ENCODE data around the gene AKAP8.
A peak's percentile ranks its signal among the peaks of the same experiment; 100 is the strongest.

Gene AKAP8

GRCh38 chr19:15340086-15340485 lies 39.5 kb downstream of the AKAP8 start:
- TF ChIP-seq RAD21 (IDR thresholded peaks at IDR 0.05; ENCODE audit: low read depth) (no peak), FOXM1 (IDR thresholded peaks at IDR 0.05; ENCODE audit: borderline replicate concordance, low read depth) (no peak), ZBTB7A (IDR thresholded peaks at IDR 0.05; ENCODE audit: low read depth) (no peak), CEBPB (IDR thresholded peaks at IDR 0.05) (no peak), TAF1 (IDR thresholded peaks at IDR 0.05; ENCODE audit: low read depth) (no peak), EP300 (IDR thresholded peaks at IDR 0.05; ENCODE audit: borderline replicate concordance) (no peak), TEAD4 (IDR thresholded peaks at IDR 0.05) (no peak), YY1 (IDR thresholded peaks at IDR 0.05; ENCODE audit: low read depth) (no peak), REST (IDR thresholded peaks at IDR 0.05; ENCODE audit: low read depth) (no peak), USF1 (IDR thresholded peaks at IDR 0.05) (no peak)
- TF ChIP-seq, protein P1, sequence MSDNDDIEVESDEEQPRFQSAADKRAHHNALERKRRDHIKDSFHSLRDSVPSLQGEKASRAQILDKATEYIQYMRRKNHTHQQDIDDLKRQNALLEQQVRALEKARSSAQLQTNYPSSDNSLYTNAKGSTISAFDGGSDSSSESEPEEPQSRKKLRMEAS (IDR thresholded peaks at IDR 0.05): no peak

DNA sequence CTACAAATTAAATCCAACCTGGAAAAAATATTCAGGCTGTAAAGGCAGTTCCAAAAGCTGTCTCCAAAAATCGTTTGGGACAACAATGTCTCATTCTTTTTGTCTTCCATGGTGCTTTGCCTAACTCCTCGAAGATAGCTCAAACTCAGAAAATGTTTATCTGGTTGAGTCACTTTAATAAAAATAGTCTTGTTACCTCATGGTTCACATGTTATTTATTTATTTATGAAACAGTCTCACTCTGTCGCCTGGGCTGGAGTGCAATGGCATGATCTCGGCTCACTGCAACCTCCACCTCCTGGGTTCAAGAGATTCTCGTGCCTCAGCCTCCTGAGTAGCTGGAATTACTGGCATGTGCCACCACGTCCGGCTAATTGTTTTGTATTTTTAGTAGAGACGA lies 42.4 kb downstream of the AKAP8 start:
- no peak for TF ChIP-seq NFIC (IDR thresholded peaks at IDR 0.05)
- TF ChIP-seq FOXM1 (IDR thresholded peaks at IDR 0.05; ENCODE audit: borderline replicate concordance, low read depth): no peak
- TF ChIP-seq TEAD4 (IDR thresholded peaks at IDR 0.05): no peak
- no peak for TF ChIP-seq RAD21 (IDR thresholded peaks at IDR 0.05; ENCODE audit: low read depth)
- TF ChIP-seq CREB1 (IDR thresholded peaks at IDR 0.05; ENCODE audit: low read depth): no peak
- TF ChIP-seq, protein P1 (IDR thresholded peaks at IDR 0.05): no peak
- no peak for TF ChIP-seq REST (IDR thresholded peaks at IDR 0.05; ENCODE audit: low read depth)
- no peak for TF ChIP-seq EP300 (IDR thresholded peaks at IDR 0.05; ENCODE audit: borderline replicate concordance)
- no peak for TF ChIP-seq ZBTB7A (IDR thresholded peaks at IDR 0.05; ENCODE audit: low read depth)
- no peak for TF ChIP-seq TAF1 (IDR thresholded peaks at IDR 0.05; ENCODE audit: low read depth)
- TF ChIP-seq USF1 (IDR thresholded peaks at IDR 0.05): no peak

DNA sequence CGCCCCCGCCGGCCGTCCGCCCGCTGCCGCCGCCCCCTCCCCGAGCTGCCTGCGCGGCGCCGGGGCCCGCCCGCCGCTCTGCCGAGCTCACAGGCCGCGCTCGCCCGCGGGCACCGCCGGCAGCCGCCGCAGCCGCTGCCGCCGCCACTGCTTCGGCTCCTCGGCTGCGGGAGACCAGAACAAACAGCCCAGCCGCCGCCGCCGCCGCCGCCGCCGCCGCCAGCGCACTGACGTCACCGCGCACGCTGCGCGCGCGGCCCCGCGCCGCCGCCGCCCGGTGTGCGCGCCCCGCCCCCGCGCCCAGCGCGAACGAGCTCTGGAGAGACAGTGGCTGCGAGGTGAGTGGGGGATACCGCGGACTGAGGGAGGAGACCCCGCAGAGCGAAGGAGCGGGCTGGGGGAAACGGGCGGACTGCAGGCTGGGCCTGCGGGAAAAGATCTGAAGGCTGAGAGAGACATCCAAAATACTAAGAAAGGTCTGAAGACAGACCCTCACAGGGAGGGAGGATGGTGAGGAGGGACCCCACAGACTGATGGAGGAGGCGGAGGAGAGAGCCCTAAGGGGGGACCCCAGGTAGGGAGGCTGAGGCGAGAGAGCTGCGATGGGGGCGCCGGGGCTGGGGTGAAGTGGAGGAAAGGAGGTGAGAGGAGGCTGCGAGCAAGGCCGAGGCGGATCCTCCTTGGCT lies 47.1 kb downstream of the AKAP8 start, which contains the start of gene BRD4:
TSS of gene BRD4 (minus strand) at position 229 of the 686 bp plus-strand sequence. CDS start 59,440 bp downstream, outside the sequence.
- TF ChIP-seq USF1 (IDR thresholded peaks at IDR 0.05): no peak
- TF ChIP-seq EGR1 (IDR thresholded peaks at IDR 0.05): peak; percentile 61
- peak; percentile 60; the same call in 1 of the 2 replicates for TF ChIP-seq TAF1 (IDR thresholded peaks at IDR 0.05; ENCODE audit: low read depth)
- peak; percentile 73; the same call in 1 of the 2 replicates for TF ChIP-seq ZBTB7A (IDR thresholded peaks at IDR 0.05; ENCODE audit: low read depth)
- no peak for TF ChIP-seq CEBPB (IDR thresholded peaks at IDR 0.05)
- no peak for TF ChIP-seq YY1 (IDR thresholded peaks at IDR 0.05; ENCODE audit: low read depth)

- peak; percentile 68 for TF ChIP-seq YY1 (IDR thresholded peaks at IDR 0.05; ENCODE audit: low read depth)
- TF ChIP-seq CEBPB (IDR thresholded peaks at IDR 0.05): peak; percentile 83
- no peak for TF ChIP-seq TCF12 (IDR thresholded peaks at IDR 0.05; ENCODE audit: low read depth)
- TF ChIP-seq EGR1 (IDR thresholded peaks at IDR 0.05): peak; percentile 78
Observed at GRCh38 chr19:15331419-15332310, 47.9 kb downstream of the AKAP8 start.

DNA sequence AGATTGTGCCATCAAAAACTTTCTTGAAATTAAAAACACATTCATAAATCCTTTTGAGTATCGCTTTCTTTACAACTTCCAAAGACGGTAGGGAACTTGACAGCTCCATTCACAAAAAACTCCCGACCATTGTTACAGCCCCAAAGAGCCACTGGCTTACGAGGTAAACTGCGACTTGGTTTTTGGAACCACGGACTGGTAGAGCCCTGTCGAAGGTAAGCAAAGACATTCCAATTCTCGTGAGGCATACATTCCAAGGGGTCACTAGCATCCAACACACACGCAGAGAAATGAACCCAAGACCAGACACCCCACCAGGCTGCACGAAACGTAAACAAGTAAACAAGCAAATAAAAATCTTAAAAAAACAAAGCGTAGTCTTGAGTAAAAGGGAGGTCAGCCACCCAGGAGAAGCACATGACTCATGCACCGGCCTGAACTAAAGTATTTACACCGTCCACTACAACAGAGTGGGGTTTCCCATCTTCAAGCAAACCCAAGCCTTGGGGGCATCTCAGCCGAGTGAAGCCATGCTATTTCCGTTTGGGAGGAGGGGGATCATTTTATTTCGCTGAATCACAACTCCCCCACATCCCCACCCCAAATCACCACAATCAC lies 48.7 kb downstream of the AKAP8 start:
- TF ChIP-seq RAD21 (IDR thresholded peaks at IDR 0.05; ENCODE audit: low read depth): no peak
- no peak for TF ChIP-seq CEBPB (IDR thresholded peaks at IDR 0.05)

Measured in Ishikawa (cell line).